Head of caudate nucleus (tissue), 42 donors: ENCODE results near the gene THBD.

Experiments used
- DNase-seq, 42 donors: peaks; one replicate each; pipeline versions ENCODE4 v3.0.0 to v3.0.0-alpha.2; 2020 to 2021; ENCODE audit warnings: mixed read lengths in 7 of 42
- intact Hi-C: fragments of 100-400 bp; cut with DNase I; formaldehyde crosslinking; loops from one replicate; pipeline ENCODE4 v1.15.0; 2022

Gene THBD

GRCh38 chr20:23065266-23066201 is 16.1 kb upstream of the THBD start:
- intact Hi-C loops: no loop called here
- no peak for DNase-seq

GRCh38 chr20:23063581-23063980 is 14.1 kb upstream of the THBD start:
- no peak for DNase-seq
- intact Hi-C loops: no loop called here

- no peak for DNase-seq
- intact Hi-C loops: no loop called here
Observed at GRCh38 chr20:23063168-23063567, 13.7 kb upstream of the THBD start.

GRCh38 chr20:23062632-23063031 is 13.2 kb upstream of the THBD start:
- DNase-seq: no peak
- intact Hi-C loops: no loop called here

GRCh38 chr20:23061734-23062561 is 12.5 kb upstream of the THBD start:
- peak in 3 of 42 donors; percentile 26 to 39 (median 31) for DNase-seq

GRCh38 chr20:23061262-23061661 is 11.8 kb upstream of the THBD start:
- intact Hi-C loops: no loop called here
- peak in 1 of 42 donors; percentile 21 for DNase-seq

More at GRCh38 chr20:23061734-23062561, 12.5 kb upstream of the THBD start:
- intact Hi-C loops: no loop called here

- DNase-seq: no peak
- intact Hi-C loops: no loop called here
Observed at GRCh38 chr20:23060629-23061028, 11.2 kb upstream of the THBD start.

- intact Hi-C loops: no loop called here
- DNase-seq: no peak
Observed at GRCh38 chr20:23059846-23060245, 10.4 kb upstream of the THBD start.

- no peak for DNase-seq
- intact Hi-C loops: no loop called here
Observed at GRCh38 chr20:23059001-23059400, 9.5 kb upstream of the THBD start.

- intact Hi-C loops: no loop called here
- peak in 1 of 42 donors; percentile 9 for DNase-seq
Observed at GRCh38 chr20:23058240-23058639, 8.8 kb upstream of the THBD start.

- intact Hi-C loops: no loop called here
Observed at GRCh38 chr20:23052904-23053303, 3.4 kb upstream of the THBD start.

GRCh38 chr20:23050847-23051627 is 1.6 kb upstream of the THBD start:
- intact Hi-C loops: no loop called here
- DNase-seq: peak in 26 of 42 donors; percentile 26 to 65 (median 49)

More at GRCh38 chr20:23052904-23053303, 3.4 kb upstream of the THBD start:
- no peak for DNase-seq

- DNase-seq: peak in 3 of 42 donors; percentile 9 to 27 (median 25)
- intact Hi-C loops: no loop called here
Observed at GRCh38 chr20:23050076-23050838, 785 bp upstream of the THBD start.

- intact Hi-C loops: no loop called here
- DNase-seq: peak in 7 of 42 donors; percentile 5 to 43 (median 25)
Observed at GRCh38 chr20:23048283-23049200, 930 bp downstream of the THBD start.

GRCh38 chr20:23047738-23048214 is 1.7 kb downstream of the THBD start:
- intact Hi-C loops: no loop called here
- DNase-seq: no peak

- intact Hi-C loops: no loop called here
- DNase-seq: no peak
Observed at GRCh38 chr20:23047001-23047737, 2.3 kb downstream of the THBD start.

- DNase-seq: no peak
- intact Hi-C loops: no loop called here
Observed at GRCh38 chr20:23046431-23046830, 3.0 kb downstream of the THBD start.
